ENCODE data around the gene INA.

INA gene

GRCh38 chr10:103295374-103296015 is 18.6 kb downstream of the INA start:
- in situ Hi-C loops (cut with MboI; ENCODE audit: low pct_unique_long_range_greater_than_20kb, low sequenced_read_pairs, unreplicated experiment): no loop called here
- no peak for TF ChIP-seq CTCF (IDR thresholded peaks at IDR 0.05; ENCODE audit: extremely low read depth, insufficient read depth, missing control alignments)
- no peak for DNase-seq (ENCODE audit: low spot score)

- no peak for TF ChIP-seq CTCF (IDR thresholded peaks at IDR 0.05; ENCODE audit: extremely low read depth, insufficient read depth, missing control alignments)
- in situ Hi-C loops (cut with MboI; ENCODE audit: low pct_unique_long_range_greater_than_20kb, low sequenced_read_pairs, unreplicated experiment): no loop called here
- no peak for DNase-seq (ENCODE audit: low spot score)
Observed at GRCh38 chr10:103307594-103307993, 30.7 kb downstream of the INA start.

GRCh38 chr10:103310197-103310596 is 33.3 kb downstream of the INA start:
- in situ Hi-C loops (cut with MboI; ENCODE audit: low pct_unique_long_range_greater_than_20kb, low sequenced_read_pairs, unreplicated experiment): no loop called here
- no peak for TF ChIP-seq CTCF (IDR thresholded peaks at IDR 0.05; ENCODE audit: extremely low read depth, insufficient read depth, missing control alignments)
- no peak for DNase-seq (ENCODE audit: low spot score)

- DNase-seq (ENCODE audit: low spot score): no peak
- in situ Hi-C loops (cut with MboI; ENCODE audit: low pct_unique_long_range_greater_than_20kb, low sequenced_read_pairs, unreplicated experiment): no loop called here
- no peak for TF ChIP-seq CTCF (IDR thresholded peaks at IDR 0.05; ENCODE audit: extremely low read depth, insufficient read depth, missing control alignments)
Observed at GRCh38 chr10:103316087-103316486, 39.1 kb downstream of the INA start.

- no peak for DNase-seq (ENCODE audit: low spot score)
- TF ChIP-seq CTCF (IDR thresholded peaks at IDR 0.05; ENCODE audit: extremely low read depth, insufficient read depth, missing control alignments): no peak
- in situ Hi-C loops (cut with MboI; ENCODE audit: low pct_unique_long_range_greater_than_20kb, low sequenced_read_pairs, unreplicated experiment): no loop called here
Observed at GRCh38 chr10:103327906-103328305, 51.0 kb downstream of the INA start.

- peak; percentile 42 for DNase-seq (ENCODE audit: low spot score)
- in situ Hi-C loops (cut with MboI; ENCODE audit: low pct_unique_long_range_greater_than_20kb, low sequenced_read_pairs, unreplicated experiment): no loop called here
- peak; percentile 58 for TF ChIP-seq CTCF (IDR thresholded peaks at IDR 0.05; ENCODE audit: extremely low read depth, insufficient read depth, missing control alignments)
Observed at GRCh38 chr10:103333934-103334520, 57.1 kb downstream of the INA start.
